ENCODE data around the gene ATG12.
"Not testable (repeated sequence)": the region's sequence is repeated elsewhere in the genome, so short reads cannot be mapped to it uniquely, and the experiment has no call there.

Gene ATG12

DNA sequence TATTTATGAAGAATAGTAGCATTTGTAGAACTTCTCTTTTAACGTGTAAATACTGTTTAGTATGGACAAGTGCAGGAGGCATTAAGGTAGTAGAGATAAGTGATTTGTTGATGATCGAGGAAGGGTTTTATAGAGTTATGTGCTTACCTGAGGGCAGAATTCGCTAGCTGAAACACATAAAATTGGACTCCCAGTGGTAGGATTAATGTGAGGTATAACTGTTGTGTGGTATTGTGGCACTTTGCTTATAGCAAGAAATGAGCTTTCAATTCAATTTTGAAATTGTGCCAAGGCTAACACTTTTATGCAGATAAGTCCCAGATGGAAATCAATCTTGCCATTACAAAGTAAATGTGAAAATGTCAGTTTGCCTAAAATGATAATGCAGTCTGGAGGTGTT is 1.6 kb upstream of the ATG12 start:
- no peak for DNase-seq (ENCODE audit: low spot score)

DNA sequence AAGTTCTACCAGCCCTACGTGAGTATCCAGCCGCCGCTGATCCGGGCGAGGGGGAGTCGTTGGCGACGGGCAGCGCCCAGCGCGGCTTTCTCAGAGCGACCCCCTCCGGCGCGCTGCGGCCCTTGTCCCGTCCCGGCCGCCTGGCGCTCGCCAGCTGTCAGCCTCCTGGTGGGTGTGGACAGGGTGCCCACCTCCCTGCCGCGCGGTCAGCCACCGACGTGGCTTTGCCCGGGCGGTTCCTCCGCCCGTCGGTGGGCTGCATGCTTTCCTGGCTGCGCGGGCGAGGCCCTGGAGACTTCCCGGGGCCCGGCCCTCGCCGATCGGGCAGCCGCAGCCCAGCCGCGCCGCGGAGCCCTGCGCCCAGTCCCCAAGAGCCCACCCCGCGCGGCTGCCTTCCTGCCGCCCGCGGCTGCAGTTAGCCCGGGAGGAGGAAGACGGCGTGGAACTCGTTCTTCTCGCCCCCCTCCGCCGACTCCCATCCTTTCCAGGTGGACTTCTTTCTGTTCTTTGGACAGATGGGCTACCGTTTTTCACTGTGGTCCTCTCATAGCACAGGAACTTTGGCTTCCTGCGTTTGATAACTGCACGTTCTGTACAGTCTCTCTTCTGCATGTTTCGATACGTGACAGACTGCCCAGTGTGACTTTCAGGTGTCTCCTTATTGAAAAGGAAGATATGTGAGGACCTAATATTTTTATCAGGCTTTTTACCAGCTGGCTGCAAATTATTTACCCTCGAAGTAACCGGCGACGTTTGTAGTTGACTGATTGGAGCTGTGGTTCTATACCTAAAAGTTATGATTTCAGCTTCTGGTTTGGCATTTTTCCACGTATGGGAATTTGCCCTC is 947 bp upstream of the ATG12 start:
- DNase-seq (ENCODE audit: low spot score), result no peak

DNA sequence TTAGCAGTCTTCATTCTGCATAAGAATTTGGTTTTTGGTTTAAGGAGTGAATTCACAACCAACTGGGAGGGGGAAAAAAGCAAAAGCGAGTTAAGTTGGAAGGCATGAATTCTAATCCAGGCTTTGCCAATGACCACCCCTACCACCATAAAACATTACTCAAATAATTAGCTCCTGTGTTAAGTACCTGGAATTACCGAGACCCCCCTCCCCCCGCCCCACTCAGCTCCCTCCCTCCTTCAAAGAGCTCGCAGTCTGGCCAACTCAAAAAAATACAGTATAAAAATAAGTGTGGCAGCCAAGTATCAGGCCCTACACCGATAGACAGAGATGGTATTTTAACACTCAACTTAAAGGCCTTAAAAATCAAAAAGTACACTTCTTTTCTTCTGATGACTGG is 492 bp downstream of the ATG12 start:
- no peak for DNase-seq (ENCODE audit: low spot score)

DNA sequence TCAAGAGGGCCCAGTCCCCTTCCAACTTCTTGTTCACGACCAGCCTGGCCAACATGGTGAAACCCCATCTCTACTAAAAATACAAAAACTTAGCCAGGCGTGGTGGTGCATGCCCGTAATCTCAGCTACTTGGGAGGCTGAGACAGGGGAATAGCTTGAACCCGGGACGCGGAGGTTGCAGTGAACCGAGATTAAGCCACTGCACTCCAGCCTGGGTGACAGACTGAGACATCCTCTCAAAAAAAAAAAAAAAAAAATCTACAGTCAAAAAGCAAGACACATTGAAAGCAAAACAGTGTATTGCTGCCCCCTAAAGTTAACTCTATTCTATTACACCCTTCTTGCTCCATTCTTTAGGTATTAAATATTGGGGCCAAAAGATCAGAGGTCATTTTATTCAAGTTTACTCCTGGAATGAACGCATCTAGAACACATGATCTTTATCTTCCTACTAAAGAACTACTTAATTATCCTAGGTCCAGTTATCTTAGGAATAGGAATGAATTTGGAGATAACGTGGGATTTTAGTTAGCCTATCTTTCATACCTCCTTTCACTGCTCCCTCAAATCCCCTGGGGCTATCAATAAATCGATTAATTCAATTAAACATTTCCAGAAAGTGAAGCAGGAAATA is 2.4 kb downstream of the ATG12 start:
- DNase-seq (ENCODE audit: low spot score), result no peak

DNA sequence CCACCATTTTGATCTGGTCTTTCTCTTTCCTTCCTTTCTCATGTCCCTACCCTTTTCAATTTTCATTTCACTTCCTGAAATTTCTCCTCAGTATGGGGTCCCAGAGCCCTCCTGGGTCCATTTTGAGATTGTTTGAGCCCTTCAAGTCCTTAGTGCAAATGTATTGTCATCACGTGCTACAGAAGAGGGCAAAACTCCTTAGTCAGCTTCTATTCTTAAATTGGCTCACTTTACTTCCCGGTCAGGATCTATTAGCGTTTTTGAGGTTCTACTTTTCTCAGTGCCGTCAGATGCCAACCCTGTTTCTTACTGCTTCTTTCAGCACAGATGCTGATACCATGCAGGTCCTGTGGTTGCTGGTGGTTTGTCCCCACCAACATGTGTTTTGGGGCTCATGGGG is 5.9 kb downstream of the ATG12 start:
- DNase-seq (ENCODE audit: low spot score), result no peak

DNA sequence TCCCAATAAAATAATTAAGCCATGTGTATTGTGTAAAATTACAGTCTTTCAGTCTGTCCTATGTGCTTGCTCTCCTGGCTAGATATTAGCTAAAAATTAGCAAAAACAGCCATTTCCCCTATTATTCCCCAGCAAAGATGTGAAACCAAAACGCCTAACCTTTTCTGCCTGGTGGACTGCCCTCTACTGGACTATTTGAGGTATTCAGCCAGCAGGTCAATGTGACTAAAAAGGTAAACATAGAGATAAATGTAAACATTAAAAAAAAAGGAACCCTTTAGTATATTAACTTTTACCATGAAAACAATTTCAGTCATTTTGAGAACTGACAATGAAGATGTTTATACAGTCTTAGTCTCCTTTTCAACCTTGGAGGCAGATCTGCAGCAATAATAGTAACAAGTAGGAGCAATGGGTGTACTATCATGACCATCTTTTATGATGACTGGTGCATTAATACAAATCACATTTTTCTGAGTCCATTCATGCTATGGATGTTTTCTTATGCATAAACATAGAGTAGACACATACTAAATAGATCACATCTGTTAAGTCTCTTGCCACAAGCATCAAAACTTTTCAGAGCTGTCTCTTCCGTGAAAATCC is 10.1 kb downstream of the ATG12 start:
- DNase-seq (ENCODE audit: low spot score), result no peak

DNA sequence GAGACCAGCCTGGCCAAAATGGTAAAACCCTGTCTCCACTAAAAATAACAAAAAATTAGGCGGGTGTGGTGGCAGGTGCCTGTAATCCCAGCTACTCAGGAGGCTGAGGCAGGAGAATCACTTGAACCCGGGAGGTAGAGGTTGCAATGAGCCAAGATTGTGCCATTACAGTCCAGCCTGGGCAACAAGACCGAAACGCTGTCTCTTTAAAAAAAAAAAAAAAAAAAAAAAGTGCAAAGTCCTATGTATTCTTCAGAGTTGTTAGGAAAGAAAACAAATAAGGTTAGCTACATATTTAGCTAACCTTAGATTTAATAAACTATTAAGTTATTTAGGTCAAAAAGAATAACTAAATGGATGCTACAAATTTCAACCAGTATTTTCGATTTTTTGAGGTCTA is 11.5 kb downstream of the ATG12 start:
- DNase-seq (ENCODE audit: low spot score), result no peak

DNA sequence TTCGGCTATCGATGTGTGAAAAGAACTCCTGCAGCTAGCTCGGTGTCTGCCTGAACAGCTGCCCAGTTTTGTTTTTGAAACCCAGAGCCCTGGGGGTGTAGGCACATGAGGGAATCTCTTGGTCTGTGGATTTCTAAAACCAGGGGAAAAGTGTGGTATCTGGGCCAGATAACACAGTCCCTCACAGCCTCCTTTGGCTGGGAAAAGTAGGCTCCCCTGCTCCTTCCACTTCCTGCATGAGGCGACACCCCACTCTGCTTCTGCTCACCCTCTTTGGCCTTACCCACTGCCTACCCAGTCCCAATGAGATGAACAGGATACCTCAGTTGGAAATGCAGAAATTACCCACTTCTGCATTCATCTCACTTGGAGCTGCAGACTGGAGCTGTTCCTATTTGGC is 15.4 kb downstream of the ATG12 start:
- DNase-seq (ENCODE audit: low spot score), result no peak

DNA sequence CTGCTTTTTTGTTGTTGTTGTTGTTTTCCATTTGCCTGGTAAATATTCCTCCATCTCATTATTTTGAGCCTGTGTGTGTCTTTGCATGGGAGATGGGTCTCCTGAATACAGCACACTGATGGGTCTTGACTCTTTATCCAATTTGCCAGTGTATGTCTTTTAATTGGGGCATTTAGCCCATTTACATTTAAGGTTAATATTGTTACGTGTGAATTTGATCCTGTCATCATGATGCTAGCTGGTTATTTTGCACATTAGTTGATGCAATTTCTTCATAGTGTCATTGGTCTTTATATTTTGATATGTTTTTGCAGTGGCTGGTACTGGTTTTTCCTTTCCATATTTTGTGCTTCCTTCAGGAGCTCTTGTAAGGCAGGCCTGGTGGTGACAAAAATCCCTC is 16.4 kb downstream of the ATG12 start:
- not testable (repeated sequence) for DNase-seq (ENCODE audit: low spot score)

DNA sequence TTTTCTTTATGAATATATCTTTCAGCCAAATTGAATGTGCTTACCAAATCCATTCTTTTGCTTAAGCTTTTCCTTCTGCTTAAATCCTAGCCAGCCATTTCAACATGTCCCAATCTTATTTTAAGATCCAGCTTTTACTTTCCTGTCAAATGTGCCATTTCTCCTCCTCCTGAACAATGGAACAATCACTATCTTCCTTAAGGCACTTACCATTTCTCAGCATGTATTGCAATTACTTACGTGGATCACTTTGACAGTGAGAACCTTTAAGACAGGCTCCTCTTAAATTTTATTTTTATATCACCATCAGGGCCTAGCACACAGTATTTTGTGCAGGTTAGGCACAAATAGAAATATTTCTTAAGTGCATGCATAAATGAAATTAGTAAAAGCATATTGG is 20.5 kb downstream of the ATG12 start:
- no peak for DNase-seq (ENCODE audit: low spot score)

DNA sequence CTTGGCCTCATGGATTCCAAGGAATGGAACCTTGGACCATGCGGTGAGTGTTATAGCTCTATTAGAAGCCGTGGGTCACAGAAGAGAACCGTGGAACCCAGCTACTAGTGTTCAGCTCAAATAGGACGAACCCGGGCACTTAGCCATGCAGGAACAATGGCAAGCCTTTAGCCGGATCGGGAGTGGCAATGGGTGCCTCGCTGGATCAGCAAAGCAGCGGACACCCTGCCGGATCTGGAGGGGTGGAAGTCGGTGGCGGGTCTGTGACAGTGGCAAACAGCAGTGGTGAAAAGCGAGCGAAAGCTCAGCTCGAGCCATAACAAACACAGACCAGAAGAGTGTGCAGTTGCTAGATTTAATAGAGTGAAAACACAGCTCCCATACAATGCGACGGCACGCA is 22.5 kb downstream of the ATG12 start:
- DNase-seq (ENCODE audit: low spot score), result no peak

DNA sequence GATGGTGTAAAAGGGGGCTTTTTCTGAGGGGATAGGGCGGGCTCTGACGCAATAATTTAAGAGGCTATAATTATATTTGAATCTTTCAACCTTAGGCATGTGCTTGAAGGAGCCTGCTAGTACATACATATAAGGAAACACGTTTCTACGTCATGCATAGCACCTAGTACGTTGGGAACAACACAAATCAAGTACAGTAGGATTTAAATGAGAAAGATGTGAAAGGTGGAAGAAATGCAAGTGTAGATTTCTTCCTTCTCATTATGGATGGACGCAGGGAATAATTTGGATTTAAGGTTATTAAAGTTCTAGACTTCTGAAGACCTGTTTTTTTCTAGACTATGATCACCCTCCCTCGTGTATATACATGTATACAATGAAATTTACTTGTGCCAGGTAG is 24.0 kb downstream of the ATG12 start:
- no peak for DNase-seq (ENCODE audit: low spot score)

DNA sequence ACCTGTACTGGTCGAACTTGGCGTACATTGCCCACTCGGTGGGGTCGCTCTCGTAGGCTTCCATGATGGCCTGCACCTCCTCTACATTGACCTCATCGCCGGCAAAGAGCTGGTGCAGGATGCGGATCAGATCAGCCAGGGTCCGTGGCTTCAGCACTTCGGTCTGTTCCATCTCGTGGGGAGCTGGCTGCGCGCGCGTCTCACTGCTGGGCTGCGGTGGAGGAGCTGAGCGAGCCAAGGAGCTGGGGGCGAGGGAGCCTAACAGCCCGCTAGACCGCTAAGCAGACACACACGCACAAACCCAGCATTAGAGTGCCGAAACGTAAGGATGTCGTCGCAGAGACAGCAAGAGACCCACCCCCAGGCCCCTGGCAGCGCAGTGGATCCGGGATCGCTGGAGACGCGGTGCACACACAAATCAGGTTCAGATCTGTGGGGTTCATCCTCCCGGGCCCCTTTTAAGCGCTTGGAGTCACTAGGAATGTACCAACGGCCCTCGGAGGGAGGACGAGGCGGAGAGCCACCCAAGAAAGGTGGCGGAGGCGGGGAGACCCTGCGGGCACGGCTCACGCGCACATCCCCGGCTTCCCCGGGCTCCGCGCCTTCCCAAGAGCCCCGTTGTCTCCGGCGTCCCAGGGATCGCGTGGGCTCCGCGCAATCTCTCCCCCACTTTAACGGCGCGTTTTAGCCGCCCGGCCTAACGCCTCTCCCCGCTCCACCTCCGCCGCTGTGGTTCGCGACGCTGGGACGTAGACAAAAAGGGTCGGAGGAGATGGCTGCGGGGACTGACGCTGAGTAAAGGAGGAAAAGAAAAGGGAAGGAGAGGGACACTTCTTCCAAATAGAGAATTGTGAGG is 24.9 kb downstream of the ATG12 start, which contains the start of gene CDO1:
Gene CDO1 (minus strand): TSS at position 434 of the 856 bp plus-strand sequence. CDS start 262 bp downstream, at position 172.
- DNase-seq (ENCODE audit: low spot score), result peak; percentile 90

DNA sequence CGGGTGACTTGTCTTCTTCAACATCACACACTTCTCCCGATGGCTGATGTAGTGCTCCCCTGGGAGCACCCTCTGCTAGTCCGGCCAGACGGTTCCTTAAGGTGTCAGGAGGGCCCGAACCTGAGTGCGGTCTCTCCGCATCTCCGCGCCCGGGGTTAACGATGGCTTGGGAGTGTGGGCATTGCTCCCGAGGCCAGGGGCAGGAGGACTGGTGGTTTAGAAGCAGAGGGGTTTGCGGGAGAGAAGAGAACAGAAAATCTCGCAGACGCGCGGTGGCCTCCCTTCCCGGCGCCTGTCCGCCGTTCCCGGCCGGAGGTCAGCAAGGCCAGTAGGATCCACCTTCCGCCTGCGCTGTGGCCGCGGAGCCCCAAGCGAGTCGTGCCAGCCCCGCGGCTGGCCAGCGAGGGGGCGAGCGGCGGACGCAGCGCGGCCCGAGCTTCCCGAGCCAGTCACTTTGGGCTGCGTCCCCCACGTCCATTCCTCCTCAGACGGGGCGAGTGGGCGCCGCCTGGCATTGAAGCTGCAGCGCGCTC is 25.6 kb downstream of the ATG12 start:
- no peak for DNase-seq (ENCODE audit: low spot score)

DNA sequence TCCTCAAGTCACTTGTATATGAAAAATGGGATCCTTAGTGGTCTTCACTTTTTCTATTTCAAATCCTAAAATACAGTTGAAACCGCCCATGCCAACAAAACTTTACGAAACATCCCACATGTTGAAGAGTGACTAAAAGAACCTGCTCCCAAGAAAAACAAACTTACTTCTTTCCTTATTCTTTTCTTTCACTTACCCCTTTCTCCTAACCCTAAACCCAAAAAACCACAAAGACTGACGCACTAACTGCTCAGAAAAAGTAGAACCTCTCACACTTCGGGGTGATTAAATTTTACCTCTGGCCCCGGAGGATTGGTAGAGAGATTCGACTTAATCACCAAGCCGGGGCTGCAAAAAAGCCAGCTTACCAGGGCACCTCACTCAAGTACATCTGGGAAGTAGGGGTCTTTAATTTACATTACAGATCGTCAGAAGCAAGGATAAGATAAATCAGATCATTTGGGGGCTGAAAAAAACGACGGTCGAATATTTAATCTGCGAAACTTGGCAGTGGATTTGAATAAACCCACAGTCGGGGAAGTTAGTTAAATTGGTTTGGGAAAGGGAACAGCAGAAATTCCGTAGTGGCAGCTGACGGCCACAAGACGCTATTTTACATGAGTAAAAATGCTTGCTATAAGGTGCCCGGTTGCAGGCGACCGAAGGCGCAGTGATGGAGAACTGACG is 26.2 kb downstream of the ATG12 start:
- no peak for DNase-seq (ENCODE audit: low spot score)

DNA sequence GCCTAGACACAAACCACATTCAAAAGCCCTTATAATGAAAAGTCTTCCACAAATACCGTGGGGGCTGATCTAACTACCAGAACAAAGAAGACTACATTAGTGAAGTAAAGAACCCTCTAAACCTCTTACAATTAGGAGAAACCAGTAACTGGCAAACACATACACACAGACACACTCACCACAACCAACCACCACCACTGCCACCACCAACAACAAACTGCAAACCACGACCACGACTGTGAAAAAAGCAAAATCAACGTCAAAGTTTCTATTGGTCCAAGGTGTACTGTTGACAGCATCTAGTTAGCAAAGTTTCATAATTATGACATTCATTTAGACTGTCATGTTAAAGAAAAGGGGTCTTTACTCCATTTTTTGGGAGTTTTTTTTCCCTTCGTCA is 27.6 kb downstream of the ATG12 start:
- DNase-seq (ENCODE audit: low spot score), result no peak

DNA sequence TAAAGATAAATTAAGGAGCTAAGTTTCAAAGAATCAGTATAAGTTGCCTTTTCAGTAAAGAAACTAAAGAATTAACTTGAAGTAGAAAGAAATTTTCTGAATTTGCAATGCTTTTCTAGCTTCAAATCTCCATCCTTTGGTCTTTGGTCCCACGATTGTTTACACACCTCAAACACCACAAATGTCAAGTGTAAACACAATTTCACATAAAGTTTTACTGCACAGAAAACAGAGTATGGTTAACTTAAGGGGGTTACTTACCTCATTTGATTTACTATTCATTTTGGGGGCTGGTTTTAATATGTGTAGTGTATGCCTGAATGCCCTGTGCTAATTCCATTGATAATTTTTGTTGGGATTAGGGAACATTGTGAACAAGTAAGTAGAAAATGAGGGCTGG is 29.0 kb downstream of the ATG12 start:
- DNase-seq (ENCODE audit: low spot score), result no peak

DNA sequence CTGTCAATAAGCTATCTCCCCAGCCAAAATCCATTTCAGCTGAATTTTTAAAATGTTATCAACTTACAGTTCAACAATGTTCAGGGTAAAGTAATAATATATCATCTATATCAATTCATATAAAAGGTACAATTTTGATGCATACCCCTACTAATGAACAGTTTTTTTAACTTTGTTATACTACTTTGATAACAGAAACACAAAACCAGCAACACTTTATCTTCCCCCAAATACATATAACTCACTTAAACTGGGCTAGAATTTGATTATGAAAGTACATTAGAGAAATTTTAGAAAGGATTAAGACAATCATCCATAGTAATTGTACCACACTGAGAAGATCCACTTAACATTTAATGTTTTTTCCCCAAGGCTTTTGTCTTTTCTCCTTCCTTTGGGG is 30.0 kb downstream of the ATG12 start:
- no peak for DNase-seq (ENCODE audit: low spot score)

DNA sequence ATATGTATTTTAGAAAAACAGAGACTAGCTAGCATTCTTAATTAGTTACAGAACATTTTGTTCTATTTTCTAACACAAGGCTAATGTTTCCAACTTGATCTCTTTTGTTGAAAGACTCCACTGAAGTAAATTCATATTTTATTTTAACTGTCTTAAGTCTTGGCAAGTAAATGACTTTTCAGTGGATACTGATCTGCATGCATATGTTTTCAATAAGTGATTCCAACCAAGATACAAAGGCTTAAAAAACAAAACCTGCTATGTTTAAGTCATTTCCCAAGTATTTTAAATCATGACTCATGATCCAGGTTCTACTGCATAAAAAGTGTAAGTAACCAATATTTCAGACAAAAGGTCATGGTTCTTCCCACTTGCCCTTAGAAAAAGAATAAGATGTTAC is 30.6 kb downstream of the ATG12 start:
- DNase-seq (ENCODE audit: low spot score), result no peak

DNA sequence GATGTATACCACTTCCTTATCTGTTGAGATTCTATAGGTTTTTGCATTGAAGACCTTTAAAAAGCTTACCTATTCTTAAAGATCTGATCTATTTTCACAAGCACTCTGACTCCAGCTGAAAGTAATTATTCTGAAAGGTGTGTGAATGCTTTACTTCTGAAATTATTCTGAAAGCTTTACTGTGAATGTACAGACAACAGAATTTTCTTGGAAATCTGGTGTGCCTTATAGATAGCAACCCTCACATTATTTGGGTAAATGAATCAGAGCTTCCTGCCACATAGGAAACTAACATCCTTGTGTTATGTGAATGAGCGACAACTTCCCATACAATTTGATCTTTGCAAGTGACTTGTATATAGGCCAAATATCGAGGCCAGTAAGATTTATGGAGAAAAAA is 31.4 kb downstream of the ATG12 start:
- DNase-seq (ENCODE audit: low spot score), result no peak

DNA sequence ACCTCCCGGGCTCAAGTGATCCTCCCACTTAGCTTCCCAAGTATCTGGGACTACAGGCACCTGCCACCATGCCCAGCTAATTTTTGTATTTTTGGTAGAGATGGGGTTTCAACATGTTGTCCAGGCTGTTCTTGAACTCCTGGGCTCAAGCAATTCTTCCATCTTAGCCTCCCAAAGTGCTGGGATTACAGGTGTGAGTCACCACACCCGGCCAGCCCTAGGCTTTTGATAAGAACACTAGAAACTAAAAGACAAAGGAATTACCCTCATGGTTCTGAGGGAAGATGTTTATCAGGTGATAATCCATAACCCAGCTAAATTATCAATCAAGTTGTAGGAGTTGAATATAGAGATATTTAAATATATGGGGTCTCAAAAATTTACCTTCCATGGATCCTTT is 33.3 kb downstream of the ATG12 start:
- not testable (repeated sequence) for DNase-seq (ENCODE audit: low spot score)

Measured in left forelimb (tissue), 1 donor.